ENCODE measurements around the gene KCNQ2.

KCNQ2 gene

DNA sequence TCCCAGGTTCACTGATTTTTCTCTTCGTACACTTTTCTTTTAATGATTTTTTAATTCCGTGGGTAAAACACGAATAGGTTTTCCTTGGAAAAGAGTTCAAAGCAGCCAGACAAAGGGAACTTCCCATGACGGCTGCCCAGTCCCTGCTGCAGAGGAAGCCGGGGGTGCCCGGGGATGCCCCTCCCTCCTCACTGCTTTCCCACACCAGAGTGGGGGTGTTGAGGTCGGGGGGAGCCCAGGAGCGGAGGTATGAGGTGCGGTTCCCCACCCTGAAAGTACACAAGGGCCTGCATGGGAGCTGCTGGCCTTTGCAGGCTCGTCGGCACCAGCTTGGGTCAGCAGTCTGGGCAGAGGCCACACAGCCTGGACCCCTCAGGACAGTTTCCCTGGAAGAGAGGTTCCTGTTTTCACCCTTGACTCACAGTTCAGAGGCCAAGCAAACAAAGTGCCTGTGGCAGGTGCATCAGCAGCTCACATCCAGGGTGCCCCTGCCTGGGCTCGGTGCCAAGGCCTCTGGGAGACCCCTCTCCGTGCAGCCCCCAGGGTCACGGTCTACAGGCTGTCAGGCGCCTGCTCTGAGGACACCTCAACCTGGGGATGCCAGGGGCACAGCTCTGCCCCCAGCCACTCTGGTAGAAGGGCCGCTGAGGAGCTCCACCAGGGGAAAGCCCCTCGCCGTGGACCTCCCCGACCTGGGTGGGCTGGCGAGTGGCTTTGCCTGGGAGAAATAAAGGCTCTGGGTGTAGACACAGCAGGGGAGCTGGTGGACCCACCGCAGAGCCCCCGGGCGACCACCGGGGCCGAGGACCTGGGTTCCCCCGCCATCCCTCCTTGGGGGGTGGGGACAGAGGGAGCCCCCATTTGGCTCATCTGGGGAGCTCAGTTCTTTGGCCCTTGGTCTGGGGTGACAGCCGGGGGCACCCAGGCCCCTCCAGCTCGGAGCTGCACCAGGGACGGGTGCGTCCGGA lies 95.9 kb downstream of the KCNQ2 start:
- H3K27me3 ChIP-seq (ENCODE audit: insufficient read depth, low read length) = no peaks in the 10 kb centered on the region
- H4K20me1 ChIP-seq (ENCODE audit: insufficient read depth, low read length) = no peaks in the 10 kb centered on the region
- H3K9ac ChIP-seq (ENCODE audit: low read length) = no peak overlapping the region
- H3K36me3 ChIP-seq (ENCODE audit: insufficient read depth, low read length) = no peaks in the 10 kb centered on the region
- no peaks in the 10 kb centered on the region for H3K4me1 ChIP-seq (ENCODE audit: insufficient read depth, low read length, severe bottlenecking)
- no peaks in the 10 kb centered on the region for H3K9me3 ChIP-seq (ENCODE audit: low read length)
- no peak overlapping the region for H3K4me2 ChIP-seq (ENCODE audit: low read length)
- no peak overlapping the region for H3K4me3 ChIP-seq (ENCODE audit: low read depth, low read length, poor library complexity, severe bottlenecking)
- H3K79me2 ChIP-seq (ENCODE audit: insufficient read depth, low read length) = no peaks in the 10 kb centered on the region
- H3K9me2 ChIP-seq (ENCODE audit: low read depth, low read length) = no peaks in the 10 kb centered on the region
- no peak overlapping the region for H2AFZ ChIP-seq (ENCODE audit: low read length)
- no peak overlapping the region for H3K27ac ChIP-seq (ENCODE audit: low read depth, low read length, poor library complexity, severe bottlenecking)
- TF ChIP-seq CTCF (IDR thresholded peaks at IDR 0.05; ENCODE audit: low read length) (no peak), EZH2 (IDR thresholded peaks at IDR 0.05; ENCODE audit: borderline replicate concordance, low read length) (no peak)
- no peaks in the 10 kb centered on the region for H3F3A ChIP-seq (ENCODE audit: insufficient read depth, low read length)

- H3K4me3 ChIP-seq (ENCODE audit: low read depth, low read length, poor library complexity, severe bottlenecking) = no peak overlapping the region
- H3K27me3 ChIP-seq (ENCODE audit: insufficient read depth, low read length) = 0 out of 2 replicates have a peak, but pooled peaks cover 3% of the 10 kb centered on the region
- H4K20me1 ChIP-seq (ENCODE audit: insufficient read depth, low read length) = no peaks in the 10 kb centered on the region
These were observed 97.0 kb downstream of the KCNQ2 start for GRCh38 chr20:63375438-63375837.

GRCh38 chr20:63374504-63374903 lies 98.0 kb downstream of the KCNQ2 start:
- TF ChIP-seq CTCF (IDR thresholded peaks at IDR 0.05; ENCODE audit: low read length) = no peak
- no peak for TF ChIP-seq EZH2 (IDR thresholded peaks at IDR 0.05; ENCODE audit: borderline replicate concordance, low read length)
- no peaks in the 10 kb centered on the region for H3F3A ChIP-seq (ENCODE audit: insufficient read depth, low read length)
- H3K9me3 ChIP-seq (ENCODE audit: low read length) = no peaks in the 10 kb centered on the region
- no peaks in the 10 kb centered on the region for H3K36me3 ChIP-seq (ENCODE audit: insufficient read depth, low read length)
- no peaks in the 10 kb centered on the region for H3K9me2 ChIP-seq (ENCODE audit: low read depth, low read length)
- no peak overlapping the region for H3K4me3 ChIP-seq (ENCODE audit: low read depth, low read length, poor library complexity, severe bottlenecking)
- no peaks in the 10 kb centered on the region for H3K4me1 ChIP-seq (ENCODE audit: insufficient read depth, low read length, severe bottlenecking)
- H2AFZ ChIP-seq (ENCODE audit: low read length) = no peak overlapping the region
- 0 out of 2 replicates have a peak, but pooled peaks cover 3% of the 10 kb centered on the region for H3K27me3 ChIP-seq (ENCODE audit: insufficient read depth, low read length)
- no peaks in the 10 kb centered on the region for H3K79me2 ChIP-seq (ENCODE audit: insufficient read depth, low read length)
- H3K9ac ChIP-seq (ENCODE audit: low read length) = no peak overlapping the region
- H4K20me1 ChIP-seq (ENCODE audit: insufficient read depth, low read length) = no peaks in the 10 kb centered on the region
- H3K27ac ChIP-seq (ENCODE audit: low read depth, low read length, poor library complexity, severe bottlenecking) = no peak overlapping the region
- no peak overlapping the region for H3K4me2 ChIP-seq (ENCODE audit: low read length)

More at GRCh38 chr20:63375438-63375837, 97.0 kb downstream of the KCNQ2 start:
- no peak for TF ChIP-seq CTCF (IDR thresholded peaks at IDR 0.05; ENCODE audit: low read length)
- no peak for TF ChIP-seq EZH2 (IDR thresholded peaks at IDR 0.05; ENCODE audit: borderline replicate concordance, low read length)
- no peaks in the 10 kb centered on the region for H3K9me3 ChIP-seq (ENCODE audit: low read length)
- no peak overlapping the region for H3K4me2 ChIP-seq (ENCODE audit: low read length)
- no peaks in the 10 kb centered on the region for H3K36me3 ChIP-seq (ENCODE audit: insufficient read depth, low read length)
- H3K79me2 ChIP-seq (ENCODE audit: insufficient read depth, low read length) = no peaks in the 10 kb centered on the region
- H3K9ac ChIP-seq (ENCODE audit: low read length) = no peak overlapping the region
- H2AFZ ChIP-seq (ENCODE audit: low read length) = no peak overlapping the region
- no peaks in the 10 kb centered on the region for H3K9me2 ChIP-seq (ENCODE audit: low read depth, low read length)
- H3K4me1 ChIP-seq (ENCODE audit: insufficient read depth, low read length, severe bottlenecking) = no peaks in the 10 kb centered on the region
- no peaks in the 10 kb centered on the region for H3F3A ChIP-seq (ENCODE audit: insufficient read depth, low read length)
- no peak overlapping the region for H3K27ac ChIP-seq (ENCODE audit: low read depth, low read length, poor library complexity, severe bottlenecking)
